Left renal cortex interstitium (tissue), 4 donors: ENCODE results near the gene KCNE1. TPM values are rescaled to one million over a fixed set of nuclear protein-coding genes. Genes with fewer than 3 reads are reported as not detected.
"Not testable (repeated sequence)": the region's sequence is repeated elsewhere in the genome, so short reads cannot be mapped to it uniquely, and the experiment has no call there.

Experiments used
- DNase-seq, 4 donors: peaks; one replicate each; pipeline ENCODE4 v3.0.0-alpha.2; 2013; ENCODE audit warnings: low read depth in 4 of 4, low spot score in 2 of 4, missing footprints in 1 of 4
- polyA plus RNA-seq, 4 donors: library from polyadenylated mRNA; unstranded; fragments of 120-200 nt; gene quantifications; one replicate each; pipeline ENCODE4 v1.2.1, GENCODE V29; 2013; ENCODE audit not compliant: insufficient read length in 4 of 4

The KCNE1 gene
- 1 to 10 TPM in 1 of 4 donors, under 1 TPM in 3; 0.22 to 1.3 (median 0.48) TPM for polyA plus RNA-seq

DNA sequence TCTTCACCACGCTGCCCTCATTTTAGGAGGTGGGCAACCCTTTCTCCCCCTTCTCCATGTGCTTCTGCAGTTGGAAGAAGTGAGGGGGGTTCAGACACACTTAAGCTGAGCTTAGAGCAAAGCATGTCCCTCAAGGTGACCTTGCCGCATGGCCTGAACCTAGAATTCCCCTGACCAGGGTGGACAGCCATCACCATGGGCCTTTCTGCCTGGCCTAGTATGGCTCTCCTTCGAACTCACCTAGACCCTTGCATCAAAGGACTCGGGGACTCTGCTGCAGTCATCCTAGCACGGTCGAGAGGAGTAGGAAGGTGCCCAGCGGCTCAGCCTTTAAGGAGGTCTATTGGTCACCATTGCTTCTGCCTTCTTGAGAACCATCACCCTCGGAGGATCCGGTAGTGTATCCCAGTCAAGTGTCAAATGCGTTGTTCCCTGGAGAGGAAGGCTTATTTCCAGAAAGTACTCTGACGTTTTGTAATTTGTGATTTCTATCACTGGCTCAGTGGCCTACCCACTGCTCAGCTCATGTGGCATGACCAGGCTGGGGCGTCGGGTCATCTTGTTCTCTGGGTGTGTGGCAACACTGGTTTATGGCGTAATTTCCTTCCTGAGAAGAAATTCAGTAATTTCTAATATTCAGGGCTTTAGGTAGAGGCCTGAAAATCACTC, at the start of gene KCNE1:
KCNE1 (minus strand) TSS at position 424 of the 669 bp plus-strand sequence. CDS start 62,576 bp downstream, outside the sequence.
- no peak for DNase-seq

DNA sequence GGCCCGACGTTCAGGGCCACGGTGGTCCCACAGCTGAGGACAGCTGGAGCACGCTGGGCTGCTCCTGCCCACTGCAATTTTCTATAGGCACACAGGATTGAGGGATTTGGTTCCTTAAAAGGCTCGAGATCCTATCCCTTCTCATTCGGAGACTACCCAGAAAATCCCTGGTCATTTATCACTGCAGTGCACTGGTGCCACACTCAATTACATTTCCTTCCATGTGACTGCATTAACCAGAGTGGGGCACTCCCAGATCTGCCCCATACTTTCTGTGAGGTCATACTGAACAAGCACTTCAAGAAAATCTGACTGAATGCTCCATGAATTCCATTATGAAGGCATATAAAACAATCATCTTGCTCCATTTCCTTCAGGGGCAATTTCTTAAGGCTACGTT, 49.8 kb upstream of the KCNE1 start:
- DNase-seq: no peak

DNA sequence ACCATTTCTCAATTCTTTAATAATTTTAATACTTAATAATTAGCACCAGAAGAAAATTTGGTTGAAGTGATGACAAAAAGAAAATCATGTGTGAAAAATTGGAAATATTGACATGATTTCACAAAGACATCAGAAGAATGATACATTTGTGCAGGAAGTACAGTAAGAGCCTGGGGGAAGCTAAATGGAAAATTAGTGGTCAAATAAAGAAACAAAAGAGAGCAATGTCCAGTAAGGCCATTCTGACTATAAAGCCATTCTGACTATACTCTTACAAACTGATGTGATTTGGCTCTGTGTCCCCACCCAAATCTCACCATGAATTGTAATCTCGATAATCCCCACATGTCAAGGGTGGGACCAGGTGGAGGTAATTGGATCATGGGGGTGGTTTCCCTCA, 48.6 kb upstream of the KCNE1 start:
- no peak for DNase-seq

DNA sequence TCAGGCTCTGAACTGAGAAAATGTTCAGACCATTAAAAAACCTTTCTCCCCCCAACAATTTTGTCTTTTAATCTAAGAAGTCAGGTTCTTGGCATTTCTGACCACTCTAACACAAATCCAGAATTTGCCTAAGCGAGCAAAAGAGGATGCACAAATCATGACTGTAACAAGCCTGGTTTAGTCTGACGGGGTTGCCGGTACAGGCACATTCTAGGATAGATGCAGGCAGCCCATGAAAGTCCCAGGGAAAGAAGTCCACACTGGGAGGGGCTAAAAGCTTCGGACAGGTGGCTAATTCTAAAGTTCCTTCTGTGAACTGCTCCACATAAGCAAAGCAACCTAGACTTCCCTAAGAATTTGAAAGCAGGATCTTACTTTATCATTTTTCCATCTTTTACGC, 48.0 kb upstream of the KCNE1 start:
- DNase-seq: no peak

DNA sequence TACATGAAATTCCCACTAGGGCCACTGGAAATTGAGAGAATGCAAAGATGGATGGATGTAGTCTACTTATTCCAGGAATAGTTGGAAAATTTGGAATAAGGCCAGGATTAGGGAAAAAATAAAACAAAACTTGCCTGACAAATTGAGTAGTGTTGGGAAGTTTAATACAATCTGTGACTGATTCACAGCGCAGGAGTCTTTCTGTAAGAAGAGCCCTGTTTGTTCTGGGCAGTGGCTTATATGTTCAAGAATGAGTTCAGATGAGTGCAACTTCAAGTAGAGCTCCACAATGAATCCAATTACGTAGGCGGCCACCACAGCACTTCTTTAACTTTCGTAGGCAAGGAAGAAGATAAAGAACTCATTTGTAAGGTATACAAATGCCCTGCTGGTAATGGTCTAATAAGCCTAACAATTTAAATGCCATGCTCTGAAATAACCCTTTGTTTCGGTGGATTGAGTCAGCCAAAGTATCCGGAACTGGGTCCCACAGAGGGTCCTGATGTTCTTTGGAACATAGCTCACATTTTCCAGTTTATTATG, 47.1 kb upstream of the KCNE1 start:
- no peak for DNase-seq

DNA sequence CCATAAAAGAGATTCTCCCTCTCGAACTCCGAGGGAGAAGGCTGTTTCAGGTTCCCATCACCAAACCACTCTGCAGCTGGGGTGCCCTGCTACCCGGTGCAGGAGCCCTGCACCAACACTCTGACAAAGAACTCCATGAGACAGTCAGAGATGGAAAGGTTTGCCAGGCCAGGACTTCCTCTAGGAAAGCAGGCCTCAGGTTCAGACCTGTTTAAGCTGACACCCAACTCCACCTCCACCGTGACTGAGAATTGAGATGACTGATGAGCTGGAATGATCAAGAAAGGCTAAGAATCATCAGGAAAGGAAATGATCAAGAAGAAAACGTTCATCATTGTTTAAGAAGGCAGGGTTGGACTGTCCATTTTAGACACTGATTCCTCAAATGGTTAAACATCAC, 46.2 kb upstream of the KCNE1 start:
- DNase-seq: no peak

DNA sequence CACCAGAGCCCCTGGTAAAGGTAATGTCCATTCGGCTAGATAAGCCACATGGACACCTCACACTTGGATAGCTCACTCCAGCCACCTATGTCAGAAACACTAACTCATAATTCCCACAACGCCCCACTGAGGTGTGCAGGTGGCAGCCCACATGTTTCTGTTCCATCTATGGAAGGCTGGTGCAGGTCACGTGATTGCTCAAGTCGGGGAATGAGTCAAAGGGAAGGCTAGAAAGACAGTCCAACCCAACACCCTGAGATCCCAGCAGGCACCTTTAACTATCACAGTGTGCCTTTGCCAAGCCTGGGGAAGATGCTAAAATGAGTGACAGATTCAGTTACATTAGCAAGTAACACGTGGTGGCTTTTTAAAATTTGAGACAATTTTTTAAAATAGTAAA, 45.3 kb upstream of the KCNE1 start:
- DNase-seq: no peak

DNA sequence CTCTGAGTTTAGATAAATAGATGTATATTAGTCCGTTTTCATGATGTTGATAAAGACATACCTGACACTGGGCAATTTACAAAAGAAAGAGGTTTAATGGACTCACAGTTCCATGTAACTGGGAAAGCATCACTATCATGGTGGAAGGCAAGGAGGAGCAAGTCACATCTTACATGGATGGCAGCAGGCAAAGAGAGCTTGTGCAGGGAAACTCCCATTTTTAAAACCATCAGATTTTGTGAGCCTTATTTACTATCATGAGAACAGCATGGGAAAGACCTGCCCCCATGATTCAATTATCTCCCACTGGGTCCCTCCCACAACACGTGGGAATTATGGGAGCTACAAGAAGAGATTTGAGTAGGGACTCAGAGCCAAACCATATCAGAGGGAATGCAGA, 42.7 kb upstream of the KCNE1 start:
- DNase-seq: not testable (repeated sequence)

DNA sequence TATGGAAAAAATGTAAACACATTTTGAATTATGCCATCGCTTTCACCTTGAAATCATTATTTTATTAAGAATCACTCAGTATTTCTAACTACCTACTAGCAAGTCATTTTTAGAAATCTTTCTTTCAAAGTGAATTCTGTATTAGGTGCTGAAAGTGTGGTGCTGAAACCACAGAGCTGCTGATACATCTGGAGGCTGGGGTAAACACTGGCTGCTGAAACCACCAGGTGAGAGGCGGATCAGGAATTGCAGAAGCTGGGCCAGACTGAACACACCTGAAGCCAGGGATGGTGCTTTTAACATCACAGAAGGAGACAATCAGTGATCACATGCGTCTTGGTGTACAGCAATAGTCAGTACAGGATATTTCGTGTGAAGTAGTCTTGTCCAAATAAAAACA, 42.2 kb upstream of the KCNE1 start:
- no peak for DNase-seq

DNA sequence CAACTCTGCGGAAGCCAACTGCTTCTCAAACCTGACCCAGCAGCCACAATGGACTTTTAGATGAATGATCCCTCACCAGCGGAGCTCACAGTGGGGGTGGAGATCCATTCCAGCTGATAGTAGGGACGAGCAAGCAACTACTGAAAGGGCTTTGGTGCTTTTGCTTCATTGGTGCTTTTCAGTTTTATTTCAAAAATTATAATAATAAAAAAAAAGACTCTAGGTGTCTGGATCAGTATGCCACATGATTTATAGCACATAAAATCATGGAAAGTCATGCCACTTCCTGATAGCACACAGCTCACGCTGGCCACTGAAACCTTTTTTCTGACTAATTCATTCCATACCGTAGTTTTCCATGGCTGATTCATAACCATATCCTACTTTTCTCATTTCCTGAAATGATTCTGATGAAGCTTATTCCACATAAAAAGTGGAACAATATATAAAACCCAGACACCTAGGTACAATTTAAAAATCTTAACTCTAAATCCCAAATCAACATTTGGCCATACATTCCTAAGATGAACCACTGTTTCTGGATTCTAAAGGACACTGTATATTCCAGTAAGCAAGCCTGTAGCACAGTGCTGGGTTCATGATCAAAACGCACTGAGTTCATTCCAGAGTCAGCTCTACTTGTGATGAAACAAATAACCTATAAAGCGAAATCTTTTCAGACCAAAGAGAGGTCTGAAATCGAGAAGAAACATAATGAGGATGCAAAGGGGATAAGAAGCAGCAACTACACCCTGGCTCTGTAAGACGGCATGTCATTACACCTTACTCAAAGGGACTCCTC, 41.3 kb upstream of the KCNE1 start:
- no peak for DNase-seq

DNA sequence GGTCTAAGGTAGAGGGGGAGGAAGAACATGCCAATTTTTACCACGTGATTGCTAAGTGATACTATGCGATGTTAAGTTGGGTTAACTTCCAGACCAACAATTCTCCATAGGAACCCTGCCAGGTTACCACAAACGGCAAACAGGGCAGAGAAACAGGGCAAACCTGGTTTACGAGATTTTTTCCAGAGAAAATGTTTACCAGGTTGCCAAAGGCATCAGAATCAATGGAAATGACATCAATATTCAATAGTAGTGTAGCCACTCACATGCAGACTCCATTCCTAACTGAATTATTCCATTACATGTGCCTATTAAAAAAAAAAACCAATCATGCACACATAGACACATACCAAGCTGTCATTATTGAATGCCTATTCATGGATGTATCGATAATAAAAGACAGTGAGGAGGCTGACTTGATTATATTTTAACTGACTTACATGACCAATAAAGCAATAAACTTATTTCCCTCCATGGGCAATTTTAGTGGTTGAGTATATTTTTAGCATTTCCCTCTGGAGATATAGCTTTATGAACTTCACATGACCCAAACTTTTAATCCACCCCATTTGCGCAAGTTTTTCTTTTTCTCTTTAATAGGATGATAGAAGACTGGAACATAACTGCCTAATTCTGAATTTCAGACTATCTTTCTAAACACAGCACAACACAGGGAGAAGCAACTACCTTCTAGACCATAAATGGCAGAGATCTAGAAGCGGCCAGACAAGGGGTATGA, 40.5 kb upstream of the KCNE1 start:
- DNase-seq: no peak

DNA sequence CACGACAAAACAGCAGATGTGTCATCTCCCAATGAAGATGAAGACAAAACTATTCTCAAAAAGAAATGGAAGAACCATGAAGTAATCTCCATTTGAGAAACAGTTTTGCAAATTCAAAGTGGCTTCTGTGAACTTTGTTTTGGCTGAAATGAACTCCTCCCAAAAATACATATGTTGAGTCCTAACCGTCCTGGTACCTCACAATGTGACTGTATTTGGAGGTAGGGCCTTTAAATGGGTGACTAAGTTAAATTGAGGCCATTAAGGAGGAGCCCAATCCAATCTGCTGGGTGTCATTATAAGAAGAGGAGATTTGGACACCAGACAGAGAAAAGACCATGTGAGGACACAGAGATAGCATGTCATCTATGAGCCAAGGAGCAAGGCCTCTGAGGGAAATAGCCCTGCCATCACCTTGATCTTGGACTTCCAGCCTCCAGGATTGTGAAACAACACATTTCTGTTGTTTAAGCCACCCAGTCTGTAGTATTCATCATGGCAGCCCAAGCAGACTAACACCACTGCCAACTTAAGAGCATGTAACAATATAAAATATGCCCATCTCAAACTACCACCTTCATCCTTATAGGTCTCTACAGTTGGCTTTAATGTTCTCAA, 38.3 kb upstream of the KCNE1 start:
- DNase-seq: no peak

DNA sequence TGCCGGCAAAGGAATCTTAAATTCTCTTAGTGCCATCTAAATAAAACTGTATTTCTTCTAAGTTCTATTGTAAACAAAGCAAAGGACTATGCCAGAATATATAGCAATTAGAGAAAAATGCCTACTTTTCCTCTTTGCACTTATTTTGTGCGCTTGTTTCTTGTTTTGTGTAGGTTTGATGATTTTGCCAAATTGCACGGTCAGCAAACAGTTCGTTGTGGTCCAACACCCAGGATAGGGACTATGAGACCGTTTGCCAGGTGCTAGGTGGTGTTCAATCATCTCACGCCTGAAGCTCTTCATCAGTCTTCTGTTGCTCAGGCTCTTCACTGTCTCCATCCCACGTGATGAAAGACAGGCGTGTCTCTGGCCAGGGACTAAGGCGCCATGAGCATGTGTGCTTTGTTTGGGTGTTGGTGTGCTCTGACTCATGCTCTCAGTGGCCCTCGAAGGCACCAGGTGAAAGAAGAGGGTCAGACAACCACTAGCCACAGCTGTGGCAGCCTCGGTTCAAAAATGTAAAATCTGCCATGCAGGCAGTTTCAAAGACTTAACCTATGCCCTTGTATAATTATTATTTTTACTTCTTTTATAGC, 36.9 kb upstream of the KCNE1 start:
- no peak for DNase-seq

DNA sequence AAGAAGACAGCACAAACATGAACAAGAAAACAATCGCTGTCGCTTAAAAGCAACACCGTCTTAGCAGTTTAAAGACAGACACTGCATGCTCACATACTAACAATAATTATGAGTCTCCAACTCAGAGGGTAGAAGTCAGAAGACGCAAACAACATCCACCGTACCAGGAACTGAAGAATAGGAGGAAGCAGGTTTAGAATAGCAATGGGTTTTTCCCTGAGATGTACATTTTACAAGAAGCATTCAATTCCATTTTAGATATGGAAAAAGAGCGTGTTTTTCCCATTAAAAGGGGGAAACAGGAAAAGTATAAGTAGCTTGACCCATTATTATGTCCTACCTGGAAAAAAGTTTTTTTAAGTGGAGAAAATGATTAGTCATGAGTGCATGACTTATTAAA, 34.5 kb upstream of the KCNE1 start:
- no peak for DNase-seq

DNA sequence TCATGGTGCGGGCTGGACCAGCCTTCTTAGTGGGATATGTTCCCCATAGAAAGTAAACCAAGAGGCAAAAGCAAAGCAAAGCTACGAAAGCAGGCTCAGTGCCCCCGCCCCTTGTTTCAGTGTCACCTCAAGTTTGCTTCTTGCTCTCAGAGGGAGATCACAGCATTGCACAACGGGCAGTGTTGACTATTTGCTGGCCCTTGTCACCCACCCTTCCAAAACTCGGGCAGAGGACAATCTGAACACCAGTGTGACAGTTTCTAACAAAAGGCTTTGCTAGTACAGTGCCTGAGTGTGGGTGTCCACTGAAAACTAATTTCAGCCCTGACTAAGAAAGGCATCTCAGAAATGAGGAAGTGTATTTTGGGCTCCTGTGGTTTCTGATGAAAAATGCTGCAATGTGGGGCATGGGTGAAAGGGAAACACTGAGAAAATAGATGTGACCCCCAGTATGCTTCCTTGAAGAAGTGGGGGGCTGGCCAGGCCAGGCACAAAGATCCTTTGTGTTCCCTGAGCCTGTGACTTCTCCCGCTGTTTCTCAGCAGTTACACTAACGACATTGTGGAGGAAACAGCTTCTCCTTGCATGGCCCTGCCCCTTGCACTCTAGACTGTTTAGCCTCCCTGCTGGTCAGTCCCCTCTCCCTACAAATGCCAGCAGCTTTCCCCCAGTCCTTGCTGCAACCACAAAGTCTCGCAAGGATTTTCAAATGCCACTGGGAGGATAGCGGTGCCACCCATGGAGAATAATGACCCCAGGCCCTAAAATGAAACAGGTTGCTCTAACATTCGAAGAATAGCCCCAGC, 33.3 kb upstream of the KCNE1 start:
- no peak for DNase-seq

DNA sequence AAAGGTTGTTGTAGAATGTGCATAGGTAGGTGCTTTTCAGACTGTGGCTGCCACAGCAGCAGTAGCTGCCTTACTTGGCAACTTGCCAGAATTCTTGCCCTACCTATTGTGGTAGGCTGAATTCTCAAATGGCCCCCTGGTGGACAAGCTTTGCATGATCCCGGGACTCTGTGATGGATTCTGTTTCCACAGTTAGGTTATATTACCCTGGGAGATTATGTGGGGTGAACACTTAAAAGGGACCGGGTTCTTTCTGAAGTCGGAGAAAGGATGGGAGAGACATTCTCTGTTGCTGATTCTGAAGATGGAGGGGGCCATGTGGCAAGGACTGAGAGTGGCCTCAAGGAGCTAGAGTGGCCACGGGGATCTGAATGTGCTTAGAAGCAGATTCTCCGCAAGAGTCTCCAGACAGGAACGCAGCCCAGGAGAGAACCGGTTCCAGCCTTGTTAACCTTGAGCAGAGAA, 32.1 kb upstream of the KCNE1 start:
- DNase-seq: no peak

DNA sequence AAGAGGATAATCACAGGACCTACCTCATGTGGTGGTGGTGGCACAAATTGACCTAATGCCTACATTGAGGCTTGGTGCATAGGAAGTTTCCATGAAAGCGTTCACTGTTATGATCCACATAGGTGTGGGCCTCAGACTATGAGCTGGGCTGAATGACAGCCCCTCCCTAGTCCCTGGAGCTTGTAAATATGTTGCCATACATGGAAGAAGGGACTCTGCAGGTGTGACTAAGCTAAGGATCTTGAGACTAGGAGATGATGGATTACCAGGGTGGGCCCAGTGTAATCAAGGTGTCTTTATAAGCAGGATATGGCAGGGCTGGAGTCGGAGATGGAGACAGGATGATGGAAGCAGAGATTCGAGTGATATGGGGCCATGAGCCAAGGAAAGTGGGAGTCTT, 31.0 kb upstream of the KCNE1 start:
- DNase-seq: no peak

DNA sequence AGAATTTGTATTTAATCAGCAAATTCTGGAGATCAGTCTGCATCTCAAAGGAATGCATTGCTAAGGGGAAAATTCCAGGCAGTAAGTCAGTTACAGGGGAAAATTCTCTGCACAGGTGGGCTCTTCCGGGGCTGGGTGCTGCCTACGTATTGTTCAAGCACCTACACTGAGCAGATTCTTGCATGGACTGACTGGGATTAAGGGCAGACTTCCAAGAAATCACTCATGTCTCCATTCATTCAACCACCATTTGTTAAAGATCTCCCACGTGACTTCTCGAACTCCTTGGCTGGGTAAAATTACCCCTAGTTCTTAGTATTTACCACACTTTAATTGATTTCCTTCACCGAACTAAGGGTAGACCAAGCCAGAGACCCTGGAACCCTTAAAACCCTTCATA, 28.2 kb upstream of the KCNE1 start:
- DNase-seq: no peak

DNA sequence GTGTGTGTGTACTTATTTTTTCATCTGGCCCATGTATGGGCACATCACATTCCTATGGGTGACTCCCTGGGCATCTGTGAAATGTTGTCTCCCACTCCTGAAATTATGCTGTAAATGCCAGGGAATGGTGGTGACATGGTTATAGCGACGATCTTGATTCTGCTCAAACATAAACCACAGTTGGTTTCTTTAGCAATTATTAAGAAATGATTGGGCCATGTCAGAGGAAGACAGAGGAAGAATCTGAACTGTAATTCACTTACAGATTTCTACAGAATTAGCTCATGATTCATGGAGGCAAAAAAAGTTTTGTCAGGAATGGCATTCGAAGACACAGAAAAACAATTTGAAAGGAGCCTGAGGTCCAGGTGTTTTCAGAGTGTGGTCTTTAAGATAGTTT, 25.8 kb upstream of the KCNE1 start:
- no peak for DNase-seq
